IPS DF 6.9 (cell line): ENCODE data around the gene GATA5.

Experiments
- DNase-seq: peaks from one replicate; pipeline ENCODE4 v3.0.0-alpha.2; 2013; ENCODE audit warnings: low read depth, low spot score
- H3K27ac ChIP-seq: one replicate; pipeline ENCODE4 v1.5.1; 2013; ENCODE audit warnings: low read length, control low read depth
- H3K27me3 ChIP-seq: 2 replicates; pipeline ENCODE4 v1.6.1; 2013; ENCODE audit warnings: mild to moderate bottlenecking, low read length; ENCODE audit not compliant: control insufficient read depth, insufficient read depth
- H3K36me3 ChIP-seq: 2 replicates; pipeline ENCODE4 v1.6.1; 2013; ENCODE audit warnings: low read length; ENCODE audit not compliant: control insufficient read depth, insufficient read depth
- H3K4me1 ChIP-seq: 2 replicates; pipeline ENCODE4 v1.6.1; 2013; ENCODE audit warnings: low read length; ENCODE audit not compliant: control insufficient read depth, insufficient read depth
- H3K4me3 ChIP-seq: 2 replicates; pipeline ENCODE4 v1.5.1; 2013; ENCODE audit warnings: mild to moderate bottlenecking, low read length
- H3K9me3 ChIP-seq: 2 replicates; pipeline ENCODE4 v1.6.1; 2013; ENCODE audit warnings: low read length, inconsistent platforms; ENCODE audit not compliant: control insufficient read depth, insufficient read depth
- WGBS: extraction: QIAGEN DNeasy Blood & Tissue Kit; methylation state at CpG from one replicate; pipeline ENCODE4 v1.1.7; 2013; ENCODE audit warnings: mixed read lengths, missing lambda C conversion rate; ENCODE audit not compliant: insufficient read length, insufficient coverage; 5-methylcytosine and 5-hydroxymethylcytosine counted together

The GATA5 gene

GRCh38 chr20:62472941-62473585, 2.7 kb downstream of the GATA5 start:
- no CpG with 5 or more reads among the region's 30 CpGs for WGBS
- no peak for DNase-seq
- peaks cover 6% of the 10 kb centered on the region; the same call in 1 of the 2 replicates for H3K4me1 ChIP-seq
- no peak overlapping the region for H3K4me3 ChIP-seq
- no peaks in the 10 kb centered on the region for H3K9me3 ChIP-seq
- no peak overlapping the region for H3K27ac ChIP-seq
- no peaks in the 10 kb centered on the region; the same call in 1 of the 2 replicates for H3K36me3 ChIP-seq
- peaks cover 30% of the 10 kb centered on the region for H3K27me3 ChIP-seq

GRCh38 chr20:62472138-62472940, 3.5 kb downstream of the GATA5 start:
- Histone ChIP-seq H3K27ac (no peak overlapping the region), H3K27me3 (peaks cover 23% of the 10 kb centered on the region), H3K9me3 (no peaks in the 10 kb centered on the region), H3K4me3 (no peak overlapping the region; the same call in 1 of the 2 replicates), H3K36me3 (no peaks in the 10 kb centered on the region; the same call in 1 of the 2 replicates), H3K4me1 (peaks cover 4% of the 10 kb centered on the region; the same call in 1 of the 2 replicates)
- no CpG with 5 or more reads among the region's 23 CpGs for WGBS
- DNase-seq = no peak

GRCh38 chr20:62470459-62470858, 5.3 kb downstream of the GATA5 start:
- Histone ChIP-seq H3K9me3 (no peaks in the 10 kb centered on the region), H3K36me3 (no peaks in the 10 kb centered on the region; the same call in 1 of the 2 replicates), H3K27ac (no peak overlapping the region), H3K27me3 (peaks cover 15% of the 10 kb centered on the region), H3K4me3 (no peak overlapping the region), H3K4me1 (peaks cover 4% of the 10 kb centered on the region; the same call in 1 of the 2 replicates)
- DNase-seq = no peak
- no CpG with 5 or more reads among the region's 12 CpGs for WGBS

GRCh38 chr20:62470001-62470400, 5.8 kb downstream of the GATA5 start:
- WGBS = no CpG with 5 or more reads among the region's 18 CpGs
- H3K27ac ChIP-seq = no peak overlapping the region
- H3K36me3 ChIP-seq = no peaks in the 10 kb centered on the region
- H3K27me3 ChIP-seq = peaks cover 10% of the 10 kb centered on the region
- peaks cover 4% of the 10 kb centered on the region; the same call in 1 of the 2 replicates for H3K4me1 ChIP-seq
- H3K4me3 ChIP-seq = no peak overlapping the region
- H3K9me3 ChIP-seq = no peaks in the 10 kb centered on the region
- DNase-seq = no peak

- Histone ChIP-seq H3K4me3 (no peak overlapping the region), H3K4me1 (peaks cover 4% of the 10 kb centered on the region; the same call in 1 of the 2 replicates), H3K27me3 (peaks cover 4% of the 10 kb centered on the region; the same call in 1 of the 2 replicates), H3K36me3 (no peaks in the 10 kb centered on the region), H3K27ac (no peak overlapping the region), H3K9me3 (no peaks in the 10 kb centered on the region)
- WGBS = no CpG with 5 or more reads among the region's 17 CpGs
- DNase-seq = no peak
Observed at GRCh38 chr20:62469352-62469751, 6.4 kb downstream of the GATA5 start.

- Histone ChIP-seq H3K27me3 (no peaks in the 10 kb centered on the region), H3K4me1 (no peaks in the 10 kb centered on the region), H3K4me3 (no peak overlapping the region), H3K27ac (no peak overlapping the region), H3K9me3 (no peaks in the 10 kb centered on the region), H3K36me3 (no peaks in the 10 kb centered on the region)
- WGBS = no CpG with 5 or more reads among the region's 19 CpGs
- DNase-seq = no peak
Observed at GRCh38 chr20:62466806-62467537, 8.8 kb downstream of the GATA5 start.

GRCh38 chr20:62466072-62466760, 9.6 kb downstream of the GATA5 start:
- Histone ChIP-seq H3K36me3 (no peaks in the 10 kb centered on the region), H3K4me1 (no peaks in the 10 kb centered on the region), H3K9me3 (no peaks in the 10 kb centered on the region), H3K27me3 (no peaks in the 10 kb centered on the region), H3K4me3 (no peak overlapping the region), H3K27ac (no peak overlapping the region)
- no CpG with 5 or more reads among the region's 48 CpGs for WGBS
- no peak for DNase-seq

GRCh38 chr20:62464990-62465389, 10.8 kb downstream of the GATA5 start:
- DNase-seq = no peak

GRCh38 chr20:62464425-62464770, 11.4 kb downstream of the GATA5 start:
- no peaks in the 10 kb centered on the region for H3K36me3 ChIP-seq
- no peak overlapping the region for H3K27ac ChIP-seq
- no peak for DNase-seq
- no CpG with 5 or more reads among the region's 10 CpGs for WGBS
- no peaks in the 10 kb centered on the region for H3K9me3 ChIP-seq
- no peaks in the 10 kb centered on the region for H3K27me3 ChIP-seq
- H3K4me3 ChIP-seq = no peak overlapping the region
- H3K4me1 ChIP-seq = no peaks in the 10 kb centered on the region

More at GRCh38 chr20:62464990-62465389, 10.8 kb downstream of the GATA5 start:
- Histone ChIP-seq H3K27me3 (no peaks in the 10 kb centered on the region), H3K9me3 (no peaks in the 10 kb centered on the region), H3K36me3 (no peaks in the 10 kb centered on the region), H3K4me1 (no peaks in the 10 kb centered on the region), H3K4me3 (no peak overlapping the region), H3K27ac (no peak overlapping the region)
- no CpG with 5 or more reads among the region's 10 CpGs for WGBS
